ENCODE measurements around the gene ARL17A.
"Not testable (repeated sequence)": the region's sequence is repeated elsewhere in the genome, so short reads cannot be mapped to it uniquely, and the experiment has no call there.

Gene ARL17A

GRCh38 chr17:46534716-46535115, 44.8 kb downstream of the ARL17A start:
- DNase-seq = not testable (repeated sequence)

GRCh38 chr17:46512168-46512567, 67.3 kb downstream of the ARL17A start, which contains the start of gene LRRC37A2:
Gene LRRC37A2, plus strand, starts transcription at chr17:46512468. Its CDS starts 245 bp downstream, at chr17:46512713.
- DNase-seq = not testable (repeated sequence)

- DNase-seq = not testable (repeated sequence)
Observed at GRCh38 chr17:46505896-46506295, 73.6 kb downstream of the ARL17A start.

GRCh38 chr17:46499437-46500139, 79.9 kb downstream of the ARL17A start:
- not testable (repeated sequence) for DNase-seq

GRCh38 chr17:46492021-46492420, 87.5 kb downstream of the ARL17A start:
- DNase-seq = not testable (repeated sequence)

GRCh38 chr17:46481310-46481709, 98.2 kb downstream of the ARL17A start:
- not testable (repeated sequence) for DNase-seq

GRCh38 chr17:46478823-46479222, 100.7 kb downstream of the ARL17A start:
- DNase-seq = not testable (repeated sequence)

GRCh38 chr17:46475583-46475982, 103.9 kb downstream of the ARL17A start:
- DNase-seq = not testable (repeated sequence)

GRCh38 chr17:46474489-46474888, 105.0 kb downstream of the ARL17A start:
- DNase-seq = not testable (repeated sequence)

GRCh38 chr17:46467618-46468017, 111.9 kb downstream of the ARL17A start:
- not testable (repeated sequence) for DNase-seq

Data from NCI-H1436 (cell line).